ENCODE results near the gene SLIT3.
"Not testable (repeated sequence)": the region's sequence is repeated elsewhere in the genome, so short reads cannot be mapped to it uniquely, and the experiment has no call there.

SLIT3 gene

DNA sequence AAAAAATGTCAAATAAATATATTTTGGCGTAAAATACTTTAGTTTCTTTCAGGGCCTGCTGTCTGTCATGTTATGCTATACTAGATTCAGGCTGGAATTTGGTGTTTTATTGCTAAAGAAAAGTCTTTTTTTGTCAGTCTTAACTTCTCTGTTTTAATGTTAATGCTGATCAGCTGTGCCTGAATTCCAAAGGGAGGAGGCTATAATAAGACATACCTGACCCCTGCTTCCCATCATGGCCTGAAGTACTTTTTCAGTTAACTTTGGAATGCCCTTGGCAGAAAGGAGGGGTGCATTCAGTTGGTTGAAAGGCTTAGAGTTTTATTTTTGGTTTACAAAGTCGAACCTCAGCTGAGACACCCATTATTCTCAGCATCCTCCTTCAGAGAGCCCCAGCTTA lies 663.7 kb downstream of the SLIT3 start:
- DNase-seq (ENCODE audit: low spot score) = no peak

DNA sequence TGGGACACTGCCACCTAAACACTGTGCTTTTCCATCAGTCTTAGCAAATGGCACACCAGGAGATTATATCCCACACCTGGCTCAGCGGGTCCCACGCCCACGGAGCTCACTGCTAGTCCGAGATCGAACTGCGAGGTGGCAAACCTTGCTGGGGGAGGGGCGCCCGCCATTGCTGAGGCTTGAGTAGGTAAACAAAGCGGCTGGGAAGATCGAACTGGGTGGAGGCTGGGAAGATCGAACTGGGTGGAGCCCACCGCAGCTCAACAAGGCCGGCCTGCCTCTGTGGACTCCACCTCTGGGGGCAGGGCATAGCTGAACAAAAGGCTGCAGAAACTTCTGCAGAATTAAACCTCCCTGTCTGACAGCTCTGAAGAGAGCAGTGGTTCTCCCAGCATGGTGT lies 670.0 kb downstream of the SLIT3 start:
- not testable (repeated sequence) for DNase-seq (ENCODE audit: low spot score)

DNA sequence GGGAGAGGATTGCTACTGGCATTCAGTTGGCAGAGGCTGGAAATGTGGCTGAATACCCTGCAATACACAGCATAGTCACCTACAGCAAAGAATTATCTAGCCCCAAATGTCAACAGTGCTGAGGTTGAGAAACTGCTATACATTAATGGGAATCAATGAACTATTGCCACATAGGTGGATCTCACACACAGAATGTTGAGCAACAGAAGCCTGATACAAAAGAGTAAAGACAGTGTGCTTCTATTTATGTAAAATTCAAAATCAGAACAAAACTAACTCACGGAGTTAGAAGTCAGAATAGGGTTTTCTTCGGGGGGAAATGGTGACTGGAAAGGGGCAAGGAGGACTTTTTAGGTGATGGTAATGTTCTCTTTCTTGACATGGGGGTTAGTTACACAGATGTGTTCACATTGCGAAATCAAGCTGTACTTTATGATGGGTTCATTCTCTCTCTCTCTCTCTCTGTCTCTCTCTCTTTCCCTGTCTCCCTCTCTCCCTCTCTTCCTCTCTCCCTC lies 676.0 kb downstream of the SLIT3 start:
- DNase-seq (ENCODE audit: low spot score) = peak; percentile 48

DNA sequence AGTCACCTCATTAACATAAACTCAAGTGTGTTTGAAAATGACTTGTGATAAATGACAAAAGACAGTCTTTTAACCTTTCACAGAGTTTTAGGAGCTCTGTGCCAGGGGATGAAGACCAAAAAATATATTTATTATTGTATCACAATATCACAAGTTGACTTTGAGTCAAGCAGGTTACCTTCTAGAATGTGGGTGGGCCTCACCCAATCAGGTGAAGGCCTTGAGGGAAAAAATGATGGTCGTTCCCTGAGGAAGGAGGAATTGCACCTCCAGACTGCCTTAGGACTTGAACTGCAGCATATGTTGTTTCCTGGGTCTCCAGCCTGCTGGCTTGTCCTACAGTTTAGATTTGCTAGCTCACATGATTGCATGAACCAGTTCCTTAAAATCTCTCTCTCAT lies 680.1 kb downstream of the SLIT3 start:
- no peak for DNase-seq (ENCODE audit: low spot score)

DNA sequence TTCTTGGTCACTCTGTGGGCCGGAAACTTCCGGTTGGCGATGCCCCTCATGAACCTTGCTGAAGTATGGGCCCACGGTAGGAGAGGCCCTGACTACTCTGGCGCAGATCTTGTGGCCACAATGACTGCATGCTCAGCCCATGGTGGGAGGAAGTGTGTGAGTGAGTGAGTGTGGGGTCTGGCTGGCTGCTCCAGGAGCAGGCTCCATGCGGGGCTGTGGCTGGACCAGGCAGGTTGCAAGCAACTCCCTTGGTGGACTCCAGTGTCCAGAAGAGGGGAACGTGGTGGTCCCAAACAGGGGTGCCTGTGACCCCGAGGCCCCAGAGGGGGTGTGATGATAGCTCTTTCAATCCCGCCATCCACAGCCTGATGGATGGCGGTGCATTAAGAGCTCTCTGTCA lies 686.3 kb downstream of the SLIT3 start:
- DNase-seq (ENCODE audit: low spot score) = no peak

DNA sequence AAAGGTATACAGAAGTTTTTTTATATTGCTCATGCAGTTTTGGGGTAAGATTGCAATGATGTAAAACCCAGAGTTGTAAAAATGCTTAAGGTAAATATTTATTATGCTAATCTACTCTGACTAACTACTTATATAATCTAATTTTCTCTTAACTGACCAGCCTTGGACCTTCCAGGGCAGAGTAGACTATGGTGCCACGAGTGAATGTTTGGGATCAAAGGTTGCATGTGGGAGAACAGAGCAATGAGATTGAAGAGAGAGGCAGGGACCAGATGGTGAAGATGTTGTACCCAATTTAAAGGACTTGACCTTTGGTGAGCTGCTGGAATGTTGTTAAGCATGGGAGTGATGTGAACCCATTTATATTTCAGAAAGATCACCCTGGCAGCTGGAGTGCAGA lies 686.9 kb downstream of the SLIT3 start:
- no peak for DNase-seq (ENCODE audit: low spot score)

DNA sequence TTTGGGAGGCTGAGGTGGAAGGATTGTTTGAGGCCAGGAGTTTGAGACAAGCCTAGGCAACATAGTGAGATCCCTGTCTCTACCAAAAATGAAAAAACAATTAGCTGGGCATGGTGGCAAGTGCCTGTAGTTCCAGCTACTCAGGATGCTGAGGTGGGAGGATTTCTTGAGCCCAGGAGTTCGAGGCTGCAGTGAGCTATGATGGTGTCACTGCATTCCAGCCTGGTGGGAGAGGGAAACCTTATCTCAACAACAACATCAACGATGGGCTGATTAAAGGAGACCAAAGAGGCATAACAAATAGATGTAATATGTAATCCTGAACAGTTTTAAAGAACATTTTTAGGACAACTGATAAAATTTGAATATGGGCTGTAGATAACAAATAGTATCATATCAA lies 687.5 kb downstream of the SLIT3 start:
- DNase-seq (ENCODE audit: low spot score) = no peak

DNA sequence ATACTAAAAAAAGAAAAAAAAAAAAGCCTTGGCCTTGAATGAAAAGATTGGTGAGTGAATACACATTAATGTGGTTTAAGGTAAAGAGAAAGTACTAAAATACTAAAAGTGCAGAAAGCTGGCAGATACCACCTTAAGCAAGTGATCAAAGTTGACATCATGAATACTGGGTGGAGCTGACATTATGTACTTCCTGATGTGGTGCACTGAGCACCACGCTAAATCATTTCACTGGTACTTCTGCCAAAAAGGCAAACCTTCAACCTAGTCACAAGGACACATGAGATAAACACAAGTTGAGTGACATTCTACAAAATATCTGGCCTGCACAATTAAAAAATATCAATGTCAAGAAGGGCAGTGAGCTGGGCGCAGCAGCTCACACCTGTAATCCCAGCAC lies 687.9 kb downstream of the SLIT3 start:
- DNase-seq (ENCODE audit: low spot score) = no peak

DNA sequence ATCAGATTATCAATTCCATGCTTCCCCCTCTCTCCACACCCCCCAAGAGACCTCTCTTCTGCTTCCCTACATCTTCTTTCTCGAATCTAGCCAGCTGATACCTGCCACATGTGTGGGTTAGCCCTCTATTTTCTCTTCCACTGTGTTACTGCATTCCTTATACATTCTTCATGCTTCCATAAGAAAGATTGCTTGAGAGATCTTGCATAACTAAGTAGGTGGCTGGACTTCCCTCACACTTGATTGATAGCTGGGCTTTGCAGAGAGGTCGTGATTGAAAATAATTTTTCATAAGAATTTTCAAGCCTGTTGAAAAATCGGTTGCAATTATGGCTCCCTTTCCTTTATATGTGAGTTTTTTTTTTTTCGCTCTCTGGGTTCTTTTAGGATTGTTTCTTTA lies 688.8 kb downstream of the SLIT3 start:
- no peak for DNase-seq (ENCODE audit: low spot score)
